Inflammatory macrophage treated with lipopolysaccharide for 4 hours (primary cell): ENCODE results near the gene COA7.
A peak's percentile ranks its signal among the peaks of the same experiment; 100 is the strongest.

ENCODE experiments used
- DNase-seq: peaks from one replicate; pipeline ENCODE4 v3.0.0-alpha.2; 2020

Gene COA7

GRCh38 chr1:52667984-52668383 is 30.2 kb downstream of the COA7 start:
- no peak for DNase-seq

DNA sequence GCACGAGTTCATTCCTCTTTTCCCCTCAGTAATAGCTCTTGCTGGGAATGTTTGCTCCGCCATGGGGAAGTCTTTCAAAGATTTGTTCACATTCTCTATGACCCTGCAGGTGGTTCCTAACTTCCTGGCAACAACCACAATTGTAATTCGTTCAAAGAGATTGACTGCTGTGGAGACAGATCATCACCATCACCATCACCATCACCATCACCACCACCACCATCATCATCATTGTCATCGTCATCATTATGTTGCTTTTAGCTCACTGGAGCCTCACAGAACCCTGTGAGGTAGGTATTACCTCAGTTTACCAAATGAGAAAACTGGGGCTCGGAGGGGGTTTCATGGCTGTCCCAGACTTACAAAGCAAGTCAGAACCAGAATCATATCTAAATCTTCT is 30.9 kb downstream of the COA7 start:
- no peak for DNase-seq

DNA sequence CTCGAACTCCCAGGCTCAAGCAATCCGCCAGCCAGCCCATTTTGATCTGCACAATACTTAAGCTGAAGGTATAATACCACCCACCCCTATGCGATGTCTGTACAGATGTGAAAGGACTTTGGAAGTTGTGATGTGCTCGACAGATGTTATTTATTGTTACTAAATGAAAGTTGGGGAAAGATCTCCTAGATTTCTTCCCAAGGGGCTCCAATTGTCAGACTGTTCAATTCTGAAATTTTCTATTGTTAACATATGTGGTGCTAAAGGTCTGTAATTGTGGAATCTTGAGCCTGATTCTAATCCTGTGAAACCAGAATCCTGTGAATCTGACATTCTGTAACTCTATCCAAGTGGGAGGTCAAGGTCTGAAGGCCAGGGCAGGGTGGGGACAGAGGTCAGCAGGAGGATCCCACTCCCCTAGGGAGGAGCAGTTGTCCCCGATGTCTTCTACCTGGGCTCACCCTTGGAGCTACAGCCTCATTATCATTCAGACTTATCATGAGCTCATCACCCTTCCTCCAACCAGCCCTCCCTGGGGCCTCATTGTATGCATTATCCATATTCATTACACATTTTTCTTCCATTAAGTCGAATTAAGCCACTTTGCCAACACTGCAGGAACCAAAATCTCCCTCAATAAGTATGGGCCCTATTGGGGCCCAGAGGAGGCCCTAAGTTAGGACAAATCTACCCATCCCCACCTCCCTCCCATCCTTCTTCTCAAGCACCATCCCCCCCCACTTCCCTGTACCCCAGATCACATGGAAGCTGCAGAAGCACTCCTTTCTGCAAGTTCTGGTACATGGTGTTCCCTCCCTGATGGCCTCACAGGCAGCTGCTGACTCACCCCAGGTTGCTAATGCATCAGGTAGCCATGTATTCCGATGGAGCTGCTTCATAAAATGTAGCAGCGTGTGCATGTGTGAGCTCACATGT is 32.9 kb downstream of the COA7 start:
- DNase-seq = no peak

GRCh38 chr1:52663716-52664115 is 34.4 kb downstream of the COA7 start:
- no peak for DNase-seq

- no peak for DNase-seq
Measured at GRCh38 chr1:52662645-52663313, 35.4 kb downstream of the COA7 start.

- DNase-seq = no peak
Measured at GRCh38 chr1:52660807-52661206, 37.3 kb downstream of the COA7 start.

DNA sequence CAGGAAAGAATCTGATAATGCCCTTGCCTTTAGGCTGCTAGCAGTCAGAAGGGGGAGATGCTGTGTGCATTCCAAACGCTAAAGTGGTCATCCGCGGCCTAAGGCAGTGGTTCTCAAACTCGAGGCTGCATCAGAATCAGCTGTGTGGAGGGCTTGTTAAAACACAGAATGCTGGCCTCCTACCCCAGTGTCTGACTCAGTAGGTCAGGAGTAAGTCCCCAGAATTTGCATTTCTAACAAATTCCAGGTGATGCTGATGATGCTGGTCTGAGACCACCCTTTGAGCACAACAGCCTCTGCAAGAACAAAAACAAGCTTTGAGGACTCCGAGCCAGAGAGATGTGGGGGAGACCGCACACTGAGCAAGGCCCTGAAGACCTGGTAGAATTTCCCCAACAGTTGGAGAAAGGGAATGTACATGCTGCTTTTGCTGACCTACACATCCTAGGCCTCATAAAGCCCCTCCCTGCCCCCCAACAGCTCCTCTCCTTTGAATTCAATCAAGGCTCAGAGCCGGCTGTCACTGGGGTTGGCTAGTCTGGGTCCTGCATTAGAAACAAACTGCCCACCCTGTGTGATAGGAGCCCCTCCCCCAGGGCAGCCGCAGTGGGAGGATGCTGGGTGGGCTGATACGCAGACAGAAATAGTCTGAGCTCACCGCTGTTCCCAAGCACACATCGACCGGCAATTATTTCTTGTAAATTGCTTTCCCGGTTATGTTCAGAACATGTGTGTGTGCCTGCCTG is 38.1 kb downstream of the COA7 start:
- DNase-seq = no peak

GRCh38 chr1:52659356-52659755 is 38.8 kb downstream of the COA7 start:
- DNase-seq = no peak

GRCh38 chr1:52658795-52659194 is 39.4 kb downstream of the COA7 start:
- DNase-seq = no peak

DNA sequence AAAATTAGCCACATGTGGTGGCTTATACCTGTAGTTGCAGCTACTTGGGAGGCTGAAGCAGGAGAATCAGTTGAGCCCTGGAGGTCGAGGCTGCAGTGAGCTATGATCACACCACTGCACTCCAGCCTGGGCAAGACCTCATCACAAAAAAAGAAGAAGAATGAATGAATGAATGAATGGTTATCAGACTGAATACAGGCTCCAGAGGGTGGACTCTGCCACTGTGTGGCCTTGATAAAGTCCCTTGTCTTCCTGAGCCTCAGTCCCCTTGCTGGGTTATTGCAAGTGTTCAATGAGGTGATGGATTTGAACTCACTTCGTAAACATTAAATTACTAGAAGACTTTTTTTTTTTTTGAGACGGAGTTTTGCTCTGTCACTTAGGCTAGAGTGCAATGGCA is 40.4 kb downstream of the COA7 start:
- no peak for DNase-seq

DNA sequence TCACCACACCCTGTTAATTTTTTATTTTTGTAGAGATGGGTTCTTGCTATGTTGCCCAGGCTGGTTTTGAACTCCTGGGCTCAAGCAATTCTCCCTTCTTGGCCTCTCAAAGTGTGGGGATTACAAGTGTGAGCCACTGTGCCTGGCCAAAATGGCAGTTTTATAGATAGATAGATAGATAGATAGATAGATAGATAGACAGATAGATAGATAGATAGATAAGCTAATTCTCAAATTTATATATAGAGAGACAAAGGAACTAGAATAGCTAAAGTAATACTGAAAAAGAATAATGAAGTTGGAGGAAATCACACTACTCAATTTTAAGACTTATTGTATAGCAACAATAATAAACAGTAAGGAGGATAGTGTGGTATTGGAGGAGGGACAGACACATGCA is 44.1 kb downstream of the COA7 start:
- no peak for DNase-seq

GRCh38 chr1:52653207-52653849 is 44.8 kb downstream of the COA7 start:
- no peak for DNase-seq

GRCh38 chr1:52651904-52652303 is 46.2 kb downstream of the COA7 start:
- DNase-seq = no peak

- no peak for DNase-seq
Measured at GRCh38 chr1:52645261-52645660, 52.9 kb downstream of the COA7 start.

DNA sequence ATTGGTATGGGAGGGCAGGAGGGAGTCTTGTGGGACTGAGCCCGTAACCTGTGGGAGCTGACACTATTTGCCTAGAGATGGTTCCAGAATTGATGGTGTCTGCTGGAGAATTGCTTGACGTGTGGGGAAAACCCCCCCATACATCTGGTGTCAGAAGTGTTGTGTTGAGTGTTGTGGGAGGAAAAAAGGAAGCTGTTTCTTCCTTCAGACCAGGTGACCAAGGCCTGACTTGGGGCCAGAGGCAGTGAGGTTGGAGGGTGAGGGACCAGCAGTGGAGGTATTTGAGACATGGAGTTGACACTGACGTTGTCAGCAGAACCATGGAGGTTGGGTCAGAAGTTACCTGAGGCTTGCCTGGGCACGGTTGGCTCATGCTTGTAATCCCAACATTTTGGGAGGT is 56.8 kb downstream of the COA7 start:
- DNase-seq = peak; percentile 10

- no peak for DNase-seq
Measured at GRCh38 chr1:52640697-52641096, 57.5 kb downstream of the COA7 start.

GRCh38 chr1:52637946-52638345 is 60.2 kb downstream of the COA7 start:
- no peak for DNase-seq

GRCh38 chr1:52636721-52637695 is 61.1 kb downstream of the COA7 start:
- peak; percentile 70 for DNase-seq

- DNase-seq = no peak
Measured at GRCh38 chr1:52635321-52636089, 62.6 kb downstream of the COA7 start.
